Activated naive CD8-positive, alpha-beta T cell (primary cell): ENCODE results near the gene ATP11C.
A peak's percentile ranks its signal among the peaks of the same experiment; 100 is the strongest.
"Not testable (repeated sequence)": the region's sequence is repeated elsewhere in the genome, so short reads cannot be mapped to it uniquely, and the experiment has no call there.

Experiments
- H3K27ac Mint-ChIP-seq: one replicate; pipeline ENCODE4 v1.8.0; 2021; ENCODE audit warnings: mixed read lengths
- H3K27me3 Mint-ChIP-seq: one replicate; pipeline ENCODE4 v1.8.0; 2021; ENCODE audit warnings: mixed read lengths
- H3K36me3 Mint-ChIP-seq: one replicate; pipeline ENCODE4 v1.8.0; 2021; ENCODE audit warnings: mixed read lengths
- H3K4me1 Mint-ChIP-seq: one replicate; pipeline ENCODE4 v1.8.0; 2021; ENCODE audit warnings: low read depth, mixed read lengths
- H3K4me3 Mint-ChIP-seq: one replicate; pipeline ENCODE4 v1.8.0; 2021; ENCODE audit warnings: mild to moderate bottlenecking, mixed read lengths
- H3K9me3 Mint-ChIP-seq: one replicate; pipeline ENCODE4 v1.8.0; 2021; ENCODE audit warnings: low read depth, mixed read lengths

The ATP11C gene

DNA sequence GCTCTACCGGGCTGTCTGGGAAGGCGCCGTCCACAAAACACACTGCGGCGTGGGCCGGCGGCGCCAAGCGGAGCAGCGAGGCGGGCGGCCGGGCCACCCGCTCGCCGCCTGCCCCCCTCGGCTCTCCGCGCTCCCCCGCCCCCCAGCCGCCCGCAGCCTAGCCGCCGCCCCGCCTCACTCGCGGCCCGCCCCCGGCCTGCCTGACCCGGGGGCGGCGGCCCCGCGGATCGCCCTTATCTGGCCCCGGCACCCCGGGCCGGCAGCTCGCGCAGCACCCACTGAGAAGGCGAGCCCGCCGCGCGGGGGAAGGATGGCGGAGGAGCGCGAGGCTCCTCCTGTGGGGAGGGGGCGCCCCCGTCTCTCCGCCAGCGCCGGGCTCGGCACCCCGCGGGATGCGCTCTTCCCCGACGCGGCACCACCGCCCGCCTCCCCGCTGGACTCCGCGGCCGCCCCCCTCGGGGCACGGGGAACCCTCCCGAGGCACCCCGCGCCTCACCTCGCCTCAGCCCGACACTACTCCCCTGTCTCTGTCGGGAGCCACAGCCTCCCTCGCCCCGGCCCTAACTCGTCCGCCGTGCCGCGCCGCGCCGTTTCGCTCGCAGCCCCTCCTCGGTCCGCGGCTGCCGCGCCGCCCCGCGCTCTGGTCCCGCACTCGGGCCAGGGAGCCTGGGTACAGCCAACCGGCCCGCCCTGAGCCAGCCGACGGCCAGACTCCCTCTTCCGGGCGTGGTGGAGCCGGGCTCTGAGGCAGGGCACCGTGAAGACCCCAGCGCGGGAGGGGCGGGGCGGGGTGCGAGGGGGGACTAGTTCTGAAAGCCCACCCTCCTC lies 566 bp downstream of the ATP11C start:
- no peaks in the 10 kb centered on the region for H3K27me3 Mint-ChIP-seq
- H3K4me1 Mint-ChIP-seq: peaks cover 33% of the 10 kb centered on the region
- H3K36me3 Mint-ChIP-seq: no peaks in the 10 kb centered on the region
- no peaks in the 10 kb centered on the region for H3K9me3 Mint-ChIP-seq
- peak overlapping the region; percentile 93 for H3K27ac Mint-ChIP-seq
- peak overlapping the region; percentile 91 for H3K4me3 Mint-ChIP-seq

DNA sequence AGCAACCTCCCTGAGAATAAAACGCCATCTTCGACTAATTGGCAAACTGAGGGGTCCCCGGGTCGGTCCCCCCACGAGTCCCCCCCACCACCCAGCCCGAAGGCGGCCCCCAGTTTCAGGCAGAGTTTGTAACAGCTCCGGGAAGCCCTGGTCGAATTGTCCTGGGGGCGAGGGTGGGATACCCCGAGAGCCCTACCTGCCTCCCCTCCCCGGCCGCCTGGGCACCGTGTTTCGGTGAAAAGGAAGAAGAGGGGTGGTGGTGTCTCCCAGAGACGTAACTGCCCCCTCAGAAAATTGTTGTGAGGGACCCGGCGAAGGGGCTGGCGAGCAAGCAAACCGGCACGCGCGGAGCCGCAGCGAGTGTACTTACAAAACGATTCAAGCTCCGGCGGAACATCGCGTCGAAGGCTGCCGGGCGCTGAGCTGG lies 1.2 kb downstream of the ATP11C start:
- Mint-ChIP-seq H3K36me3 (no peaks in the 10 kb centered on the region), H3K27ac (peak overlapping the region; percentile 34), H3K4me1 (peaks cover 37% of the 10 kb centered on the region), H3K9me3 (no peaks in the 10 kb centered on the region), H3K27me3 (no peaks in the 10 kb centered on the region), H3K4me3 (peak overlapping the region; percentile 84)

DNA sequence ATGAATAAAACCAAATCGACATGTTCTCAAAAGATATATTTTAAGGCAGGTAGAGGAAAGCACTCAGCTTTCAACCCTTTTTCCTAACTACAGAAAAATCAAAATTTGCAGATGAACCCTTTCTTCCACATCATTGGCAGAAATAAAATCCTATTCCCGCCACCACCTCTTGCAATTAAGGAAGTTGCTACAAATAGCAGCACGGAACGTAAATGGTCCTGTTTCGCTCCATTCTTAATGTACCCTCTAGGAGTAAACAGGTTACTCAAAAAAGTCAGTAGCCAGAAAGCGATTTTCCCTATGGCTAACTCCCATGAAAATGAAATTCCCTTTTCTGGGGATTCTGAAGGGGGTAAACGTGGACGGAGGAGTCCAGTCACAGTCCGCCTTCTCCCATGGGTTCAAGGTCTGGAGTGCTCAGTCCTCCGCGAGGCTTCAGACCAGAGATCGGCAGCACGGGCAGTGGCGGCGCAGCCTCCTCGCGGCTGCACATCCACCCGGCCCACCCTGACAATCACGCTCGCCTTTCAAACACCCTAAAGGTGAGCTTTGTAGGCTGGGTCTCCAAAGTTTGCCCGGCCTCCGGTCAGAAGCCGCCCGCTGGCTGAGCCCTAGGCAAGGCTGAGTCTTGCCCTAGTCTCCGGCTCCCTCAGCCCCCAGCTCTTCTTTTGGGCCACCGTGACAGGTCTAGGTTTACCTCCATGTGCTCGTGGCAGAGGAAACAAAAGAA lies 1.8 kb downstream of the ATP11C start:
- peak overlapping the region; percentile 84 for H3K4me3 Mint-ChIP-seq

DNA sequence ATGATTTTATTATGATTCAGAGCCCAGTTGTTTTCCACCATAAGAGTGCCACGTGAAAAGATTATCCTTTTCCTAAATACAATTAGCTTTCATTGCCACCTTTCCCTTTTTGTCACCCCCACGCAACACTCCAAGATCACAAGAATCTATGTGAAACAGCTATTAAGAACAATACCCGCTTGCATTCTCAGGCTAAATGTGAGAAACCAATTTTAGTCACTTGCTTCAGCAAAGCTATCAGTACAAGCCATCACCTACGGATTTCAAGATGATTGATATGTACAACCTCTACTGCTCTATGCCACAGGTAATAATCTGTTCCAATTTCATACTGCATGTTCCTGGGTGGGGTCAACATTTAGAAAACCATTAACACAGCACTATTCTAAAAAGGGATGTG lies 2.5 kb downstream of the ATP11C start:
- peak overlapping the region; percentile 50 for H3K27ac Mint-ChIP-seq
- peaks cover 49% of the 10 kb centered on the region for H3K4me1 Mint-ChIP-seq
- H3K27me3 Mint-ChIP-seq: no peaks in the 10 kb centered on the region
- H3K9me3 Mint-ChIP-seq: no peaks in the 10 kb centered on the region
- no peaks in the 10 kb centered on the region for H3K36me3 Mint-ChIP-seq
- H3K4me3 Mint-ChIP-seq: peak overlapping the region; percentile 84

More for the DNA sequence above, 1.8 kb downstream of the ATP11C start:
- Mint-ChIP-seq H3K36me3 (no peaks in the 10 kb centered on the region), H3K4me1 (peaks cover 42% of the 10 kb centered on the region), H3K27ac (peak overlapping the region; percentile 50), H3K9me3 (no peaks in the 10 kb centered on the region), H3K27me3 (no peaks in the 10 kb centered on the region)

DNA sequence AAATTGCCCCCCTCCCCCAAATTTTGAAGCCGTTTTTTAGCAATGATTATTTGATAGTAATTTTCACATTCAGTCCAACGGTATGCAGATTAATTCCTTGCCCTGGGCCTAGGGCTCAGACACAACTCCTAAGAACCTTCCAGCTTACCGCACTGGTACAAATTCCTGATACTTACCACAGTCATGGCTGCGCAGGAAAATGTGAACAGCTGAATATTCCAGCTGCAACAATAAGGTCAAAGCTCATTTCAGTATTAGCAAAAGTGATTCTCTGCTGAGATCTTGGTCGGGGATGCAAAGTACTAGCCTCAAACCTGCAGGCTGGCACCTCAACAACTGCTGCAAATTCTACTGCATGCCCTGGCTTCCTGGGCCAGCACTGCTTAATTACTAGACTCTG lies 3.0 kb downstream of the ATP11C start:
- Mint-ChIP-seq H3K27me3 (no peaks in the 10 kb centered on the region), H3K4me3 (peak overlapping the region; percentile 84), H3K36me3 (no peaks in the 10 kb centered on the region), H3K9me3 (no peaks in the 10 kb centered on the region), H3K27ac (no peak overlapping the region), H3K4me1 (peaks cover 52% of the 10 kb centered on the region)

DNA sequence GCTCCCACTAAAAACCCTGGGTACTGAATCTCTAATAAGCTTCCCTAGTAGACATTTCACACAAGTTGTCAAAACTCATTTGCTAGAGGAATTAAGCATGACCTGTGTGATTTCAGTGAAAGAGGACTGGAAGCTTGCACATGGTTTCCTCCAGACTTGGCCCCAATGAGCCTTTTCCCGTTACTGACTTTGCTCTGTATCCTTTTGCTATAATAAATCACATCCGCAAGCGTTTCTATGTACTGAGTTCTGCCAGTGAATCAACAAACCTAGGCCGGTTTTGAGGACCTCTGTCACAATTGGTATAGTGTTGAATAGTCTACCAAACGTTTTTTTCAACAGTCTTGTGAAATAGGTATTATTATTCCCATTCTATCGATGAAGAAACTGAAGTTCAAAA lies 8.2 kb downstream of the ATP11C start:
- Mint-ChIP-seq H3K9me3 (no peaks in the 10 kb centered on the region), H3K4me3 (no peak overlapping the region), H3K36me3 (peaks cover 6% of the 10 kb centered on the region), H3K27ac (no peak overlapping the region), H3K27me3 (no peaks in the 10 kb centered on the region), H3K4me1 (peaks cover 62% of the 10 kb centered on the region)

DNA sequence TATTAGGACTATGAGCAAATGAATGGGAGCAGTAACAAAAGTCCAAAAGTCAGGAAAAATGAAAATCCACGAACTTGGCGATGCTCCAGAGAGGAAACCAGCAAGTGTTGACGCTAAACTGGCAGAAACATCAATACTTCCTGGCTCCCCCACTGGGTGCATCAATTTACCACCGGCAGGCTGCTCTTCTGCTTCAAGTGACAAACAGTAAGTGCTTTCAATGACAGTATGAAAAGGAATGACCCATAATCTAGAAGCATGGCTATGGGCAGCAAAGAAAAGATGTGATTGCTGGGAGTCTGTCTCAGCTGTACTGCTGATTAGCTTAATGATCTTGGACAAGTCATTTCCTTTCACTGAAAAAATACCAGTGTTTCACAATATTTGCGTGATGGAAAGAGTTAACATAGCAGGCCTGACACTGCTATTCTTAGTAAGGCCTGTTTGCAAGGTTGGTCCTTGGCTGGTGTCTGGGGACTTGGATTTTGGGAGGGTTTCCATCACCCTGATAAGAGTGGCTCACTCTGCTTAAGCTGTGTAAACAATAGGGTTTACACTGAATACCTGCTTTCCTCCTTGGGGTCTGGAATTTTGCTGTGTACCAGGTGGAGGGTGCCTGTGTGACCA lies 8.7 kb downstream of the ATP11C start:
- Mint-ChIP-seq H3K4me1 (peaks cover 58% of the 10 kb centered on the region), H3K27me3 (no peaks in the 10 kb centered on the region), H3K4me3 (no peak overlapping the region), H3K27ac (no peak overlapping the region), H3K9me3 (no peaks in the 10 kb centered on the region), H3K36me3 (peaks cover 6% of the 10 kb centered on the region)

DNA sequence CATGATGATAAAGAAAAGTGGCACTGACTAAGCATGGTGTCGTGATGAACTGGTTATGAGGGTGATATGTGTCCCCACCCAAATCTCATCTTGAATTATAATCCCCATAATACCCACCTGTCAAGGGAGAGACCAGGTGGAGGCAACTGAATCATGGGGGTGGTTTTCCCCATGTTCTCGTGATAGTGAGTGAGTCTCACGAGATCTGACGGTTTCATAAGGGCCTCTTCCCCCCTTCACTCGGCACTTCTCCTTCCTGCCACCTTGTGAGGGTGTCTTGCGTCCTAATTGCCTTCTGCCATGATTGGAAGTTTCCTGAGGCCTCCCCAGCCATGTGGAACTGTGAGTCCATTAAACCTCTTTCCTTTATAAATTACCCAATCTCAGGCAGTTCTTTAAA lies 11.7 kb downstream of the ATP11C start:
- not testable (repeated sequence) for H3K4me3 Mint-ChIP-seq, H3K36me3 Mint-ChIP-seq, H3K9me3 Mint-ChIP-seq, H3K27me3 Mint-ChIP-seq
- Mint-ChIP-seq H3K27ac (peak overlapping the region; percentile 72), H3K4me1 (peaks cover 47% of the 10 kb centered on the region)

DNA sequence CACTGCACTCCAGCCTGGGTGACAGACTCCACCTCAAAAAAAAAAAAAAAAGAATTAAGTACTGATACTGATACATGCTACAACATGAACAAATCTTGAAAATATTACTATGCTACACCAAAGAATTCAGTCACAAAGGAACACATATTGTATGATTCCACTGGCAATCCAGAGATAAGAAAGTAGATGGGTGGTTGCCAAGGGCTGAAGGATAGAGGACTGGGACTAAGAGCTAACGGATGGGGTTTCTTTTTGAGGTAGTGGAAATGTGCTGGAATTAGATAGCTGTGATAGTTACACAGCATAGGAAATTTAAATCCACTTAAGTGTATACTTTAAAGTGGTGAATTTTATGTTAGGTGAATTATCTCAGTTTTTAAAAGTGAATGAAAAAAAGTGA lies 12.5 kb downstream of the ATP11C start:
- Mint-ChIP-seq H3K4me1 (peaks cover 40% of the 10 kb centered on the region), H3K36me3 (peaks cover 10% of the 10 kb centered on the region), H3K27ac (no peak overlapping the region), H3K27me3 (no peaks in the 10 kb centered on the region), H3K9me3 (no peaks in the 10 kb centered on the region), H3K4me3 (no peak overlapping the region)

DNA sequence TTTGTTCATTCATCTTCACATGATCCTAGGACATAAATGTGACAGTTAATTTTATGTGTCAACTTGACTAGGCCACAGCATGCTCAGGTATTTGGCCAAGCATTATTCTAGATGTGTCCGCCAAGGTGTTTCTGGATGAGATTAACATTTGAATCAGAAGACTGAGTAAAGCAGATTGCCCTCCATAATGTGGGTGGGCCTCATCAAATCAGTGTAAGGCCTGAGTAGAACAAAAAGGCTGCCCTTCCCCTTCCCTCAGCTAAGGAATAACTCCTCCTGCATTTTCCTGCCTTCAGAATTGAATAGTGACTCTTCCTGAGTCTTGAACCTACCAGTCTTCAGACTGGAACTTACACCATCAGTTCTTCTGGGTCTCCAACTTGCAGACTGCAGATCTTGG lies 18.4 kb downstream of the ATP11C start:
- Mint-ChIP-seq H3K27ac (no peak overlapping the region), H3K27me3 (no peaks in the 10 kb centered on the region), H3K4me3 (no peak overlapping the region), H3K9me3 (no peaks in the 10 kb centered on the region), H3K4me1 (peaks cover 28% of the 10 kb centered on the region), H3K36me3 (peaks cover 7% of the 10 kb centered on the region)

DNA sequence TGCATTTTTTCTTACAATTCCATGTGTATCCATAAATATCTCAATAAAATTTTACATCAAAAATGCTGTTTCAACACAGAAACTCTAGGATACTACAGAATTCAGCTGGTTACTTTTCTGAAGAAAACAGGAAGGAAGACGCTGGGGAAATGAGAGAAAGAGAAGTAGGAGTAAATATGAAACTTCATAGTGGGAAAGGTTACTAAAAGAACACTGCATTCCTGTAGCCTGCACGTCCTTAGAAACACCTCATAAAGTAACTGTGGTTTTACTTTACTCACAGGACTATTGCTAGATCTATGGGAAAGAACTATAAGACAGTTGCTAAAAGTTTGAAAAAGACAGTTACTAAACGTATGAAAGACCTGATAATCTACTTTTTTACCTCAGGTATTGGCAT lies 23.1 kb downstream of the ATP11C start:
- H3K4me1 Mint-ChIP-seq: peaks cover 48% of the 10 kb centered on the region
- no peaks in the 10 kb centered on the region for H3K9me3 Mint-ChIP-seq
- no peak overlapping the region for H3K27ac Mint-ChIP-seq
- no peak overlapping the region for H3K4me3 Mint-ChIP-seq
- no peaks in the 10 kb centered on the region for H3K27me3 Mint-ChIP-seq
- peaks cover 2% of the 10 kb centered on the region for H3K36me3 Mint-ChIP-seq

DNA sequence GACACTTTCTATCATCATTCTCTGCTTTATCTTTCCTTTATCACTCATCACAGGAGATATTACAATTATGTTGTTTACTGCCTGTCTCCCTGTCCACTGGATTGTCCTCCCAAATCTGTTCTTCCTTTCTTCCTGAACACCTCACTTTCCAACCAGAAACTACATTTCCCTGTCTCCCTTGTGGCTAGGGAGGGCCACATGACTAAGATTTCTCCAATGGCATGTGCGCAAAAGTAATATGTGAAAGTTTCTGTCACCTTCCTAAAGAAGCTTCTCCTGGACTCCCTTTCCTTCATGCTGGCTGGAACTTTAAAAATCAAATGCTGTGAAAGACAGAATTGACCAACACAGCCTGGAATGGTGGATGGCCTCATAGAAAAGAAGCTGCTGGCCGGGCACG lies 25.8 kb downstream of the ATP11C start:
- H3K27ac Mint-ChIP-seq: no peak overlapping the region
- H3K4me1 Mint-ChIP-seq: peaks cover 46% of the 10 kb centered on the region
- H3K4me3 Mint-ChIP-seq: no peak overlapping the region
- no peaks in the 10 kb centered on the region for H3K36me3 Mint-ChIP-seq
- no peaks in the 10 kb centered on the region for H3K9me3 Mint-ChIP-seq
- H3K27me3 Mint-ChIP-seq: no peaks in the 10 kb centered on the region

DNA sequence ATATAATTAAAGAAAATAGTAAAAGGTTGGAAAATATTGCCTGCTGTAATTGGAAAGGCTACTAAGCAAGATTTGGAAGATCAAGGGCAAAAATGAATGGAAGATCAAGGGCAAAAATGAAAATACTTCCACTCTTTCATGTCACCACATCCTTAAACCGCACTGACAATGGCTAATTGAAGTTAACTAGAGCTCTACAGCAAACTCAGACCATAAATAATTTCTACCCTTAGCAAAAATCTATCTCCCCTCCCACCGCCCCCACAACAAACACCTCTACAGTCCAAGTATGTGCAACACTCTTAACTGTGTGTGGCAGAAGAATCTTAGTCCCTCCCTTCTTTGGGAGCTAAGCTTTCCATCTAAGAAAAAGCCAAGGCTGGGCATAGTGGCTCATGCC lies 27.1 kb downstream of the ATP11C start:
- no peak overlapping the region for H3K27ac Mint-ChIP-seq
- no peaks in the 10 kb centered on the region for H3K36me3 Mint-ChIP-seq
- peaks cover 43% of the 10 kb centered on the region for H3K4me1 Mint-ChIP-seq
- H3K4me3 Mint-ChIP-seq: no peak overlapping the region
- no peaks in the 10 kb centered on the region for H3K9me3 Mint-ChIP-seq
- H3K27me3 Mint-ChIP-seq: no peaks in the 10 kb centered on the region

DNA sequence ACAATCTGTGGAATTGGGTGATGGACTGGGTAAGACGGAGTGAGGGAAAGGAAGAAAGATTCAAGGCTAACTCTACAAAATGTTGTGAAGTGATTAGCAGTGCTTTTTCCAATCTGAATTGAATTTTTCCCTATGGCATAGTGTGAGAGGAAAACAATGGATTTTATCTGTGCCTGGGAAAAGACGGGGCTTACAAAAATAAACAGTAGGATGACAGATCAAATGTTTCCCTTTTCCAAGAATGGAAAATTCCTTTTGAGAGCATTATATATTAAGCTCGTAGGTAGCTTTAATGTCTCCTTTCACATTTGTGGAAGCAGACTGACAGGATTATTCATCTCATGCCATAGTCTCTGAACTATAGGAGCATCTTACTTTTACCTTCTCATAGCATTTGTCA lies 27.8 kb downstream of the ATP11C start:
- peaks cover 42% of the 10 kb centered on the region for H3K4me1 Mint-ChIP-seq
- H3K4me3 Mint-ChIP-seq: no peak overlapping the region
- H3K27ac Mint-ChIP-seq: no peak overlapping the region
- no peaks in the 10 kb centered on the region for H3K9me3 Mint-ChIP-seq
- no peaks in the 10 kb centered on the region for H3K27me3 Mint-ChIP-seq
- H3K36me3 Mint-ChIP-seq: no peaks in the 10 kb centered on the region

DNA sequence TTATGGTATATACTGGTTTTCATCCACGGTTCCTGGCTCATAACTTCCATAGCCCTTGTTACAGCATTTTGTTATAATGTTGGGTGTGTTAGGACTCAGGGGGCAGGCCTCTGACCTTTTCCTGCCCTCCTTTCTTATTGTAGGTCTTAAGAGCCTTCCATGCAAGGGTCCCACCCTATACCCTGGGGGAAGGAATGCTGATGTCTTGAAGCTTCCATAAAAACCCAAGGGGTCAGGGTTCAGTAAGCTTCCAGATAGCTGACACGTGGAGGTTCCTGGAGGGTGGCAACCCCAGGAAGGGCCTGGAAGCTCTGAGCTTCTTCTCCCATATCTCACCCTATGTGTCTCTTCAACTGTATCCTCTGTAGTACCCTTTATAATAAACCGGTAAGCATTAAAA lies 29.6 kb downstream of the ATP11C start:
- H3K27ac Mint-ChIP-seq: no peak overlapping the region
- H3K4me3 Mint-ChIP-seq: no peak overlapping the region
- H3K36me3 Mint-ChIP-seq: peaks cover 3% of the 10 kb centered on the region
- H3K4me1 Mint-ChIP-seq: peaks cover 35% of the 10 kb centered on the region
- no peaks in the 10 kb centered on the region for H3K9me3 Mint-ChIP-seq
- no peaks in the 10 kb centered on the region for H3K27me3 Mint-ChIP-seq
